Glutamatergic neuron (in vitro differentiated cells): ENCODE measurements around the gene CDC14B. TPM values are rescaled to one million over a fixed set of nuclear protein-coding genes. Genes with fewer than 3 reads are reported as not detected.

Experiments
- DNase-seq: peaks from one replicate; pipeline ENCODE4 v3.0.0; 2022
- H3K27ac Mint-ChIP-seq: one replicate; pipeline ENCODE4 v1.8.0; 2020; ENCODE audit warnings: mild to moderate bottlenecking, mixed read lengths, inconsistent platforms; ENCODE audit not compliant: unreplicated experiment
- H3K27me3 Mint-ChIP-seq: one replicate; pipeline ENCODE4 v1.8.0; 2020; ENCODE audit warnings: mild to moderate bottlenecking, moderate library complexity, mixed read lengths, inconsistent platforms; ENCODE audit not compliant: unreplicated experiment
- H3K36me3 Mint-ChIP-seq: one replicate; pipeline ENCODE4 v1.8.0; 2020; ENCODE audit warnings: mild to moderate bottlenecking, mixed read lengths, inconsistent platforms; ENCODE audit not compliant: unreplicated experiment
- H3K4me1 Mint-ChIP-seq: one replicate; pipeline ENCODE4 v1.8.0; 2020; ENCODE audit warnings: mild to moderate bottlenecking, low read depth, mixed read lengths, inconsistent platforms; ENCODE audit not compliant: unreplicated experiment
- H3K4me3 Mint-ChIP-seq: one replicate; pipeline ENCODE4 v1.8.0; 2020; ENCODE audit warnings: mild to moderate bottlenecking, mixed read lengths, inconsistent platforms; ENCODE audit not compliant: unreplicated experiment
- H3K9me3 Mint-ChIP-seq: one replicate; pipeline ENCODE4 v1.8.0; 2020; ENCODE audit warnings: mild to moderate bottlenecking, moderate library complexity, mixed read lengths, inconsistent platforms; ENCODE audit not compliant: unreplicated experiment
- CTCF ChIP-seq: fragments of 200-600 bp; sonication (generic); IDR thresholded peaks from one replicate; pipeline ENCODE4 v1.5.0; 2021; ENCODE audit not compliant: partially characterized antibody, unreplicated experiment
- total RNA-seq: library from RNA; stranded (reverse); fragmentation: NEBNext Ultra II Directional; extraction: Animal tissue kit (Norgen Biotek cat#: 25700); gene quantifications from one replicate; pipeline ENCODE4 v1.2.1, GENCODE V29; 2021; ENCODE audit not compliant: unreplicated experiment

Gene CDC14B
- total RNA-seq, 1 donor from 2014 or later: 9.2 TPM

GRCh38 chr9:96574931-96575351 is 44.7 kb downstream of the CDC14B start:
- Mint-ChIP-seq H3K27ac (no peak overlapping the region), H3K4me1 (no peaks in the 10 kb centered on the region), H3K27me3 (peaks cover 2% of the 10 kb centered on the region), H3K36me3 (no peaks in the 10 kb centered on the region), H3K9me3 (peaks cover 2% of the 10 kb centered on the region), H3K4me3 (no peak overlapping the region)
- DNase-seq: no peak
- TF ChIP-seq CTCF: no peak

- H3K9me3 Mint-ChIP-seq: peaks cover 2% of the 10 kb centered on the region
- peaks cover 2% of the 10 kb centered on the region for H3K27me3 Mint-ChIP-seq
- no peak overlapping the region for H3K27ac Mint-ChIP-seq
- no peaks in the 10 kb centered on the region for H3K36me3 Mint-ChIP-seq
- no peak overlapping the region for H3K4me3 Mint-ChIP-seq
- H3K4me1 Mint-ChIP-seq: no peaks in the 10 kb centered on the region
- no peak for TF ChIP-seq CTCF
- DNase-seq: no peak
Observed at GRCh38 chr9:96574455-96574854, 45.2 kb downstream of the CDC14B start.

- Mint-ChIP-seq H3K4me1 (no peaks in the 10 kb centered on the region), H3K4me3 (peak overlapping the region; percentile 57), H3K27ac (peak overlapping the region; percentile 12), H3K9me3 (no peaks in the 10 kb centered on the region), H3K36me3 (no peaks in the 10 kb centered on the region), H3K27me3 (peaks cover 4% of the 10 kb centered on the region)
- no peak for TF ChIP-seq CTCF
- DNase-seq: no peak
Observed at GRCh38 chr9:96567203-96567700, 52.4 kb downstream of the CDC14B start.

GRCh38 chr9:96566498-96567202 is 53.0 kb downstream of the CDC14B start:
- Mint-ChIP-seq H3K36me3 (no peaks in the 10 kb centered on the region), H3K4me3 (peak overlapping the region; percentile 74), H3K4me1 (no peaks in the 10 kb centered on the region), H3K27me3 (peaks cover 3% of the 10 kb centered on the region), H3K9me3 (no peaks in the 10 kb centered on the region), H3K27ac (no peak overlapping the region)
- peak; percentile 49 for DNase-seq
- peak; percentile 54 for TF ChIP-seq CTCF
